Endothelial cell of umbilical vein (primary cell): ENCODE measurements around the gene SPNS1. TPM values are rescaled to one million over a fixed set of nuclear protein-coding genes. Genes with fewer than 3 reads are reported as not detected.

Experiments
- BruUV-seq: library from RNA; stranded (reverse); fragments of 400-500 nt; replicated peaks from 2 replicates; lab custom pipeline; 2021; lab: Mats Ljungman, UMichigan
- CTCF ChIA-PET: fragments of 300-600, 350-600 bp; sonication (Branson Sonifier 250); formaldehyde crosslinking; loops from one replicate; lab custom pipeline; 2021; ENCODE audit warnings: antibody characterized with exemption, inconsistent platforms; lab: Charles Lee
- POLR2A ChIA-PET: fragments of 300-600, 350-600 bp; sonication (Branson Sonifier 250); formaldehyde crosslinking; loops from one replicate; lab custom pipeline; 2021; ENCODE audit warnings: antibody characterized with exemption, inconsistent platforms; lab: Charles Lee
- DNase-seq: peaks from one replicate; pipeline ENCODE4 v3.0.0-alpha.2; 2011; ENCODE audit warnings: low read depth, low spot score
- FAIRE-seq: peaks from 2 replicates; lab custom pipeline; 2011; peaks lifted over from hg19 to GRCh38; lab: Jason Lieb, UNC
- H2AFZ ChIP-seq: 2 replicates; pipeline ENCODE4 v1.6.0; 2012; ENCODE audit warnings: low read depth, low read length, control low read depth, inconsistent platforms
- H3K27ac ChIP-seq: 2 replicates; pipeline ENCODE4 v1.5.1; 2011; ENCODE audit warnings: low read depth, mild to moderate bottlenecking, control low read depth, low read length, moderate library complexity; ENCODE audit not compliant: insufficient read depth
- H3K27me3 ChIP-seq, 2 experiments: 2 replicates each; pipeline versions ENCODE4 v1.6.0 to v1.6.1; 2011; ENCODE audit warnings: low read length in 2 of 2, mixed read lengths in 1 of 2; ENCODE audit not compliant: control insufficient read depth in 2 of 2, insufficient read depth in 2 of 2
- H3K36me3 ChIP-seq, 2 experiments: 2 replicates in 1 of 2; 3 replicates in 1 of 2; pipeline ENCODE4 v1.5.1; 2011; ENCODE audit warnings: low read length in 2 of 2, mild to moderate bottlenecking in 1 of 2, moderate library complexity in 1 of 2; ENCODE audit not compliant: control insufficient read depth in 2 of 2, insufficient read depth in 2 of 2; ENCODE audit errors: extremely low read depth in 1 of 2
- H3K4me1 ChIP-seq: 3 replicates; pipeline ENCODE4 v1.5.1; 2011; ENCODE audit warnings: mild to moderate bottlenecking, low read length; ENCODE audit not compliant: control insufficient read depth, insufficient read depth; ENCODE audit errors: extremely low read depth
- H3K4me2 ChIP-seq: 2 replicates; pipeline ENCODE4 v1.6.1; 2011; ENCODE audit warnings: low read length, control low read depth, mixed read lengths; ENCODE audit not compliant: insufficient read depth
- H3K4me3 ChIP-seq, 3 experiments: fragments of 200-600 bp in 1 of 3; sonication (generic), shearing (Covaris generic) in 1 of 3; replicated peaks in 1 of 3; 2 replicates each; pipeline ENCODE4 v1.5.1; 2011 to 2016; ENCODE audit warnings: control low read depth in 3 of 3, low read length in 3 of 3, mild to moderate bottlenecking in 2 of 3, inconsistent platforms in 1 of 3, low read depth in 1 of 3, moderate library complexity in 1 of 3; ENCODE audit not compliant: insufficient read depth in 1 of 3
- H3K79me2 ChIP-seq: 2 replicates; pipeline ENCODE4 v1.6.0; 2012; ENCODE audit warnings: low read length, inconsistent platforms; ENCODE audit not compliant: control insufficient read depth, insufficient read depth
- H3K9ac ChIP-seq: replicated peaks from 2 replicates; pipeline ENCODE3; 2011; ENCODE audit warnings: low read length, control low read depth; ENCODE audit not compliant: insufficient read depth; ENCODE audit errors: extremely low read depth
- H3K9me1 ChIP-seq: replicated peaks from 3 replicates; pipeline ENCODE4 v1.6.0; 2011; ENCODE audit warnings: mild to moderate bottlenecking, low read length; ENCODE audit not compliant: control insufficient read depth, insufficient read depth; ENCODE audit errors: extremely low read depth
- H3K9me3 ChIP-seq: replicated peaks from 2 replicates; pipeline ENCODE4 v1.5.1; 2012; ENCODE audit warnings: low read length, inconsistent platforms; ENCODE audit not compliant: control insufficient read depth, insufficient read depth
- H4K20me1 ChIP-seq: replicated peaks from 2 replicates; pipeline ENCODE3; 2011; ENCODE audit warnings: mild to moderate bottlenecking, low read length; ENCODE audit not compliant: control insufficient read depth, insufficient read depth; ENCODE audit errors: extremely low read depth
- CTCF ChIP-seq, 2 donors: IDR thresholded peaks; 1 replicate in 1 of 2; 2 replicates in 1 of 2; pipeline ENCODE4 v1.5.1; 2011; ENCODE audit warnings: low read length in 2 of 2, mild to moderate bottlenecking in 2 of 2, moderate library complexity in 2 of 2, control low read depth in 1 of 2, inconsistent platforms in 1 of 2, low read depth in 1 of 2; ENCODE audit not compliant: insufficient read depth in 1 of 2; ENCODE audit errors: extremely low read depth in 1 of 2
- EZH2 ChIP-seq: IDR thresholded peaks from 2 replicates; pipeline ENCODE4 v1.6.1; 2012; ENCODE audit warnings: borderline replicate concordance, low read depth, mild to moderate bottlenecking, moderate library complexity, low read length, inconsistent platforms; ENCODE audit not compliant: severe bottlenecking
- FOS ChIP-seq: IDR thresholded peaks from 2 replicates; pipeline ENCODE4 v1.6.1; 2011; ENCODE audit warnings: mild to moderate bottlenecking, low read length, moderate library complexity, borderline replicate concordance; ENCODE audit not compliant: insufficient read depth
- GATA2 ChIP-seq: IDR thresholded peaks from 2 replicates; pipeline ENCODE4 v1.7.0; 2011; ENCODE audit warnings: low read depth, mild to moderate bottlenecking, moderate library complexity, mixed read lengths, low read length; ENCODE audit not compliant: insufficient read length, insufficient read depth
- JUN ChIP-seq: IDR thresholded peaks from 2 replicates; pipeline ENCODE4 v1.6.1; 2011; ENCODE audit warnings: borderline replicate concordance, low read depth; ENCODE audit not compliant: insufficient read length, insufficient read depth
- MAX ChIP-seq: IDR thresholded peaks from 2 replicates; pipeline ENCODE4 v1.6.1; 2011; ENCODE audit not compliant: insufficient read depth, insufficient read length
- MYC ChIP-seq: IDR thresholded peaks from one replicate; pipeline ENCODE4 v1.6.1; 2011; ENCODE audit warnings: mild to moderate bottlenecking, low read depth, low read length
- POLR2A ChIP-seq: IDR thresholded peaks from 2 replicates; pipeline ENCODE4 v1.6.1; 2012; ENCODE audit warnings: low read depth, mild to moderate bottlenecking, control low read depth, low read length
- POLR2AphosphoS5 ChIP-seq: IDR thresholded peaks from 2 replicates; pipeline ENCODE4 v1.6.1; 2012; ENCODE audit warnings: low read depth, mild to moderate bottlenecking, control low read depth, low read length, moderate library complexity; ENCODE audit not compliant: insufficient read depth
- dilution Hi-C: fragments of 300-500 bp; cut with MboI; formaldehyde crosslinking; loops from one replicate; pipeline ENCODE4 v1.15.0; 2019; ENCODE audit warnings: low sequenced_read_pairs; ENCODE audit not compliant: extremely low pct_ligation_motif_present
- intact Hi-C: fragments of 100-400 bp; cut with micrococcal nuclease; formaldehyde crosslinking; loops from one replicate; pipeline ENCODE4 v1.10.0; 2022
- polyA plus RNA-seq, 4 experiments: library from polyadenylated mRNA; depleted of rRNA in 3 of 4; stranded (reverse) in 3 of 4; unstranded in 1 of 4; fragments of >200 nt; gene quantifications; 2 replicates each; pipeline versions ENCODE4 v1.2.1 to v1.2.3, GENCODE V29; 2011 to 2012; ENCODE audit warnings: missing spikeins in 1 of 4
- total RNA-seq: library from RNA; stranded (reverse); gene quantifications from 2 replicates; pipeline ENCODE4 v1.2.3, GENCODE V29; 2021

SPNS1 gene
- total and polyA plus RNA-seq, 2 donors (not counting 3 experiments of a cell fraction or from before 2014, with no cell fraction given): 65.2 to 133 TPM

GRCh38 chr16:28943281-28943680 lies 31.3 kb upstream of the SPNS1 start:
- Histone ChIP-seq H3K79me2 (no peaks in the 10 kb centered on the region), H3K4me2 (no peak overlapping the region), H3K27ac (no peak overlapping the region), H3K27me3 (no peaks in the 10 kb centered on the region), H3K36me3 (no peaks in the 10 kb centered on the region), H3K9ac (no peak overlapping the region), H3K4me1 (peaks cover 4% of the 10 kb centered on the region), H2AFZ (no peak overlapping the region), H3K9me1 (no peaks in the 10 kb centered on the region), H4K20me1 (no peaks in the 10 kb centered on the region), H3K9me3 (no peaks in the 10 kb centered on the region), H3K4me3 (no peak overlapping the region)
- ChIA-PET CTCF (interaction anchor here (1.5 to 4.3 kb wide), 4 partner anchors 11 to 70 kb away, joined by 5 to 55 read pairs (median 18); partner anchors contain the start of genes CD19 and RABEP2), POLR2A (no interaction called here)
- intact Hi-C loops: no loop called here
- BruUV-seq: no TSS peak
- no peak for FAIRE-seq
- dilution Hi-C loops: no loop called here
- no peak for DNase-seq
- no peak for TF ChIP-seq MAX

GRCh38 chr16:28946681-28947080 lies 27.9 kb upstream of the SPNS1 start:
- ChIA-PET CTCF (no interaction called here), POLR2A (no interaction called here)
- TF ChIP-seq MYC: no peak
- no peak for TF ChIP-seq EZH2
- TF ChIP-seq CTCF (IDR thresholded peaks at IDR 0.05; ENCODE audit: extremely low read depth in 1 of 2, insufficient read depth in 1 of 2, low read depth in 1 of 2, low read length in 2 of 2): no peak
- TF ChIP-seq MAX: no peak
- no peak for TF ChIP-seq JUN
- no peak for TF ChIP-seq GATA2
- no peak for TF ChIP-seq POLR2A
- no peak for TF ChIP-seq POLR2AphosphoS5
- no peak for TF ChIP-seq FOS
- FAIRE-seq (no peak), DNase-seq (no peak)
- no peaks in the 10 kb centered on the region for H3K36me3 ChIP-seq
- no peak overlapping the region for H3K27ac ChIP-seq
- H3K27me3 ChIP-seq: no peaks in the 10 kb centered on the region
- dilution Hi-C loops (no loop called here), intact Hi-C loops (no loop called here)
- BruUV-seq: no TSS peak
- H3K9me3 ChIP-seq: no peaks in the 10 kb centered on the region
- H3K4me2 ChIP-seq: no peak overlapping the region
- H3K4me1 ChIP-seq: peaks cover 6% of the 10 kb centered on the region
- H2AFZ ChIP-seq: no peak overlapping the region
- H3K9me1 ChIP-seq: no peaks in the 10 kb centered on the region
- peaks cover 6% of the 10 kb centered on the region for H3K79me2 ChIP-seq
- no peak overlapping the region for H3K9ac ChIP-seq
- no peak overlapping the region for H3K4me3 ChIP-seq
- no peaks in the 10 kb centered on the region for H4K20me1 ChIP-seq
